ENCODE results near the gene C6. TPM values are rescaled to one million over a fixed set of nuclear protein-coding genes. Genes with fewer than 3 reads are reported as not detected.

C6 gene
- total RNA-seq, 2 experiments from 2014 or later, result not detected

DNA sequence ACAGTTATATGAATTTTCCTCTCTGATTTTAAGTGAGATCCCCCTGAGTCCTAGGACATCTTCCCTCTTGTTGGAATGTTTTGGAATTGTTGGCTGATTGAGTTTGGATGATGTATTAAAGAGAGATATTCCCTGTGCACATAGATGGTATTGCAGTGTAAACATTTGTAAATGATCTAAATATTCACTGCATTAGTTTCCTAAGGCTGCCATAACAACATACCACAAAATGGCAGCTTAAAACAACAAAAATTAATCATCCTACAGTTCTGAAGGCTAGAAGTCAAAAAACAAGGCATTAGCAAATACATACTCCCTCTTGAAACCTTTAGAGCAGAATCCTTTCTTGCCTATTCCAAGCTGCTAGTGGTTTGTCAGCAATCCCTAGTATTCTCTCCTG, 104.1 kb downstream of the C6 start:
- DNase-seq (ENCODE audit: low spot score), result no peak
- no peaks in the 10 kb centered on the region for H3K4me1 ChIP-seq (ENCODE audit: insufficient read depth, low read length, poor library complexity, severe bottlenecking)
- BruUV-seq (replicated peaks), result no TSS peak
- no peak overlapping the region for H3K4me3 ChIP-seq (ENCODE audit: low read depth, low read length, poor library complexity, severe bottlenecking)
- ChIA-PET CTCF (ENCODE audit: unreplicated experiment) (no interaction called here), POLR2A (no interaction called here)
- TF ChIP-seq EZH2phosphoT487 (IDR thresholded peaks at IDR 0.05; ENCODE audit: borderline replicate concordance, low read depth, low read length) (no peak), CTCF (conservative IDR thresholded peaks at IDR 0.05; ENCODE audit: low read length) (no peak)
- H2AFZ ChIP-seq (ENCODE audit: low read length), result no peak overlapping the region
- H3K27ac ChIP-seq (ENCODE audit: low read depth, low read length, poor library complexity, severe bottlenecking), result no peak overlapping the region
- intact Hi-C loops (cut with micrococcal nuclease; ENCODE audit: unreplicated experiment), result no loop called here
- no peaks in the 10 kb centered on the region for H3K9me3 ChIP-seq (ENCODE audit: low read length)
- no peaks in the 10 kb centered on the region for H3K9me2 ChIP-seq (ENCODE audit: insufficient read depth, low read length)
- H4K20me1 ChIP-seq (ENCODE audit: insufficient read depth, low read length), result no peaks in the 10 kb centered on the region
- no peaks in the 10 kb centered on the region for H3K79me2 ChIP-seq (ENCODE audit: insufficient read depth, low read depth, low read length)
- no peaks in the 10 kb centered on the region for H3K36me3 ChIP-seq (ENCODE audit: insufficient read depth, low read length)
- no peak overlapping the region for H3K4me2 ChIP-seq (ENCODE audit: low read length)

DNA sequence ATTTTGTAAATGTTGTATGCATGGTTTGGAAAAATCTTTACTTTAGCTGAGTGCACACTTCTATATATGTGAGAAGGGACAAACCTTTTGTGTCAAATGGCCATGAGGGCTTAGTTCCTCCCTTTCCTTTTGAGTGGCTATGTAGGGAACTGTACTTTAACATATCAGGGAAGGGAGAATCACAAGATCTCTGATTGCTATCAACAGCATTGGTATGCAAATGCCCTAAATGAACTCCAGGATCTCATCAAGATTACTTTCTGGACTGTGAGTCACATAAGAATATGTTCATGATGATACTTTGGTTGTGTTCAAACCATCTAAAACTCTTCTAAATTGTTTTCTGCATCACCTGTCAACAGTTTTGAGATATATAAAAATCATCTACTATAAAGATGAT, 111.0 kb downstream of the C6 start:
- no peak overlapping the region for H3K4me3 ChIP-seq (ENCODE audit: low read depth, low read length, poor library complexity, severe bottlenecking)
- no peak for DNase-seq (ENCODE audit: low spot score)
- H3K9me3 ChIP-seq (ENCODE audit: low read length), result no peaks in the 10 kb centered on the region
- H3K36me3 ChIP-seq (ENCODE audit: insufficient read depth, low read length), result no peaks in the 10 kb centered on the region
- H3K79me2 ChIP-seq (ENCODE audit: insufficient read depth, low read depth, low read length), result no peaks in the 10 kb centered on the region
- no peaks in the 10 kb centered on the region for H3K9me2 ChIP-seq (ENCODE audit: insufficient read depth, low read length)
- ChIA-PET POLR2A (no interaction called here), CTCF (ENCODE audit: unreplicated experiment) (no interaction called here)
- intact Hi-C loops (cut with micrococcal nuclease; ENCODE audit: unreplicated experiment), result no loop called here
- H2AFZ ChIP-seq (ENCODE audit: low read length), result no peak overlapping the region
- H4K20me1 ChIP-seq (ENCODE audit: insufficient read depth, low read length), result no peaks in the 10 kb centered on the region
- no peak overlapping the region for H3K4me2 ChIP-seq (ENCODE audit: low read length)
- BruUV-seq (replicated peaks), result no TSS peak
- no peak overlapping the region for H3K27ac ChIP-seq (ENCODE audit: low read depth, low read length, poor library complexity, severe bottlenecking)
- peaks cover 10% of the 10 kb centered on the region for H3K4me1 ChIP-seq (ENCODE audit: insufficient read depth, low read length, poor library complexity, severe bottlenecking)
- TF ChIP-seq EZH2phosphoT487 (IDR thresholded peaks at IDR 0.05; ENCODE audit: borderline replicate concordance, low read depth, low read length), result no peak
- TF ChIP-seq CTCF (conservative IDR thresholded peaks at IDR 0.05; ENCODE audit: low read length), result no peak

- H3K79me2 ChIP-seq (ENCODE audit: insufficient read depth, low read depth, low read length), result no peaks in the 10 kb centered on the region
- H3K4me2 ChIP-seq (ENCODE audit: low read length), result peak overlapping the region; percentile 36
- H3K4me3 ChIP-seq (ENCODE audit: low read depth, low read length, poor library complexity, severe bottlenecking), result no peak overlapping the region
- intact Hi-C loops (cut with micrococcal nuclease; ENCODE audit: unreplicated experiment), result no loop called here
- H3K9me3 ChIP-seq (ENCODE audit: low read length), result no peaks in the 10 kb centered on the region
- H3K9me2 ChIP-seq (ENCODE audit: insufficient read depth, low read length), result no peaks in the 10 kb centered on the region
- no peaks in the 10 kb centered on the region for H3K36me3 ChIP-seq (ENCODE audit: insufficient read depth, low read length)
- BruUV-seq (replicated peaks), result no TSS peak
- no peak overlapping the region for H3K27ac ChIP-seq (ENCODE audit: low read depth, low read length, poor library complexity, severe bottlenecking)
- TF ChIP-seq EZH2phosphoT487 (IDR thresholded peaks at IDR 0.05; ENCODE audit: borderline replicate concordance, low read depth, low read length), result no peak
- no peak for TF ChIP-seq CTCF (conservative IDR thresholded peaks at IDR 0.05; ENCODE audit: low read length)
- peaks cover 17% of the 10 kb centered on the region for H3K4me1 ChIP-seq (ENCODE audit: insufficient read depth, low read length, poor library complexity, severe bottlenecking)
- no peaks in the 10 kb centered on the region for H4K20me1 ChIP-seq (ENCODE audit: insufficient read depth, low read length)
- peak; percentile 51 for DNase-seq (ENCODE audit: low spot score)
- H2AFZ ChIP-seq (ENCODE audit: low read length), result no peak overlapping the region
- CTCF ChIA-PET (ENCODE audit: unreplicated experiment), result no interaction called here
- POLR2A ChIA-PET, result no interaction called here
These were observed 115.7 kb downstream of the C6 start for GRCh38 chr5:41097642-41098041.
